ENCODE results near the gene IFNL1. TPM values are rescaled to one million over a fixed set of nuclear protein-coding genes. Genes with fewer than 3 reads are reported as not detected.

IFNL1 gene
- total and polyA plus RNA-seq, 9 of the 15 experiments (the other 6 are each of a cell fraction or from before 2014, with no cell fraction given), result not detected

DNA sequence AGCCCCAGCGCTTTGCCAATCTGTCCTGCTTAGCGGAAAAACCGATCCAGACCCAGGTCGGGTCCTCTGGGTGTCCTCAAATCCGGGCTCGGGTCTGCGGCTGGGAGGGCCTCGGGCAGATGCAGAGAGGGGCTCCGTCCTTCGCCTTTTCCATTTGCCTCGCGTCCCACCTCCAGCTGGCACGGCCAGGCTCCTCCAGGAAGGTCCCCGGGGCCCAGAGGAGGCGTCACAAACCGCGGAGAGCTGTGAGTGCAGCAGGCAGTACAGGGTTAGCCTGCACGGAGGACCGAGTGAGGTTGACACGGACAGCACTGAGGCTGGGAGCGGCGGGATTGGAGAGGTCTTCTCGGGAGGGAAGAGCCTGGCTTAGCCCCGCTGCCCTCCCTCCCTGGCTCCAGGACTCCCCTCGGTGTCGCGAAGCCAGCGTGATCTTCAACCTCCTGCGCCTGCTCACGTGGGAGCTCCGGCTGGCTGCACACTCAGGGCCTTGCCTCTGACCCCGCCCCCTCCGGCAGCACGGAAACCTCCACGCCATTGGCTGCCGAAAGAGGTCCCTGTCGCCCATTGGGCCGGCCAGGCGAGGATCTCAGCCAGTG lies 30.8 kb upstream of the IFNL1 start:
- H3K9ac ChIP-seq (ENCODE audit: insufficient read depth in 1 of 2, low read depth in 2 of 2, low read length in 2 of 2), result no peak overlapping the region
- peak; percentile 32; the same call in 1 of the 3 replicates for ATAC-seq
- no peaks in the 10 kb centered on the region for H3K9me1 ChIP-seq (ENCODE audit: control insufficient read depth, insufficient read depth, low read length)
- no TSS peak for BruUV-seq (replicated peaks)
- intact Hi-C loops (cut with micrococcal nuclease) (no loop called here), in situ Hi-C loops (cut with MboI) (no loop called here)
- H3K36me3 ChIP-seq (ENCODE audit: control insufficient read depth, insufficient read depth, low read length), result no peaks in the 10 kb centered on the region
- no peak for FAIRE-seq
- no peaks in the 10 kb centered on the region; a peak in 1 of 5 replicates for H3K27me3 ChIP-seq (ENCODE audit: control insufficient read depth in 2 of 2, insufficient read depth in 2 of 2, low read length in 2 of 2)
- H3K9me3 ChIP-seq (replicated peaks; ENCODE audit: control insufficient read depth, insufficient read depth, low read depth, low read length), result no peaks in the 10 kb centered on the region
- 62% methylated on average over 22 of the region's 39 CpGs for WGBS (ENCODE audit: insufficient coverage, low coverage, missing lambda C conversion rate)
- peaks cover 0 to 22% of the 10 kb centered on the region in 2 experiments; a peak in 1 of 5 replicates for H3K4me1 ChIP-seq (replicated peaks in 1 of 2; ENCODE audit: control insufficient read depth in 2 of 2, insufficient read depth in 2 of 2, low read length in 2 of 2)
- POLR2A ChIA-PET, result no interaction called here
- peak in 1 of 4 experiments; percentile 22 for DNase-seq (ENCODE audit: extremely low read depth in 1 of 4, low spot score in 3 of 4)
- H3K4me3 ChIP-seq, result no peak overlapping the region
- no peak overlapping the region for H3K27ac ChIP-seq (ENCODE audit: extremely low read depth, low read depth, low read length)
- CTCF ChIA-PET (ENCODE audit: low intra/inter-chr PET ratio), result no interaction called here
- no peaks in the 10 kb centered on the region for H3K79me2 ChIP-seq (ENCODE audit: control insufficient read depth, insufficient read depth, low read length)
- H3K4me2 ChIP-seq (ENCODE audit: insufficient read depth, low read length), result no peak overlapping the region
- no peaks in the 10 kb centered on the region for H4K20me1 ChIP-seq (replicated peaks; ENCODE audit: control insufficient read depth, insufficient read depth, low read length)
- H2AFZ ChIP-seq (ENCODE audit: low read depth, low read length), result no peak overlapping the region
- TF ChIP-seq BRD9 (IDR thresholded peaks at IDR 0.05; ENCODE audit: low read depth, partially characterized antibody) (no peak), CHD7 (IDR thresholded peaks at IDR 0.05; ENCODE audit: low read depth, low read length) (no peak), CHD1 (IDR thresholded peaks at IDR 0.05; ENCODE audit: low read length) (no peak), KLF16 (IDR thresholded peaks at IDR 0.05) (no peak), ARID1B (IDR thresholded peaks at IDR 0.05) (no peak)
- TF ChIP-seq, protein P1, sequence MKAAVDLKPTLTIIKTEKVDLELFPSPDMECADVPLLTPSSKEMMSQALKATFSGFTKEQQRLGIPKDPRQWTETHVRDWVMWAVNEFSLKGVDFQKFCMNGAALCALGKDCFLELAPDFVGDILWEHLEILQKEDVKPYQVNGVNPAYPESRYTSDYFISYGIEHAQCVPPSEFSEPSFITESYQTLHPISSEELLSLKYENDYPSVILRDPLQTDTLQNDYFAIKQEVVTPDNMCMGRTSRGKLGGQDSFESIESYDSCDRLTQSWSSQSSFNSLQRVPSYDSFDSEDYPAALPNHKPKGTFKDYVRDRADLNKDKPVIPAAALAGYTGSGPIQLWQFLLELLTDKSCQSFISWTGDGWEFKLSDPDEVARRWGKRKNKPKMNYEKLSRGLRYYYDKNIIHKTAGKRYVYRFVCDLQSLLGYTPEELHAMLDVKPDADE (conservative IDR thresholded peaks at IDR 0.05; ENCODE audit: control insufficient read depth, low read depth, low read length), result no peak
